Lung (tissue), 12 donors: ENCODE results near the gene ADAMTS9. TPM values are rescaled to one million over a fixed set of nuclear protein-coding genes. Genes with fewer than 3 reads are reported as not detected.
A peak's percentile ranks its signal among the peaks of the same experiment; 100 is the strongest.

Experiments used
- ATAC-seq: fragments of 200-7000 bp; cut with Tn5 transposase; one replicate; pipeline ENCODE4 v1.9.1; 2020; ENCODE audit warnings: moderate number of reproducible peaks; ENCODE audit not compliant: insufficient read depth, low FRiP score
- DNase-seq, 3 donors: peaks; one replicate each; pipeline ENCODE4 v3.0.0-alpha.2; 2013 to 2017
- H3K27ac ChIP-seq, 2 donors: one replicate each; pipeline ENCODE4 v1.5.1; 2013; ENCODE audit warnings: mild to moderate bottlenecking in 2 of 2, moderate library complexity in 2 of 2, control low read depth in 1 of 2, inconsistent platforms in 1 of 2, low read depth in 1 of 2, low read length in 1 of 2
- H3K27me3 ChIP-seq, 3 donors: one replicate each; pipeline ENCODE4 v1.5.1; 2013; ENCODE audit warnings: low read length in 2 of 3; ENCODE audit not compliant: control insufficient read depth in 3 of 3, insufficient read depth in 3 of 3
- H3K36me3 ChIP-seq, 4 donors: one replicate each; pipeline ENCODE4 v1.5.1; 2013; ENCODE audit warnings: low read length in 4 of 4, mild to moderate bottlenecking in 1 of 4, moderate library complexity in 1 of 4; ENCODE audit not compliant: control insufficient read depth in 4 of 4, insufficient read depth in 4 of 4
- H3K4me1 ChIP-seq, 5 donors: one replicate each; pipeline ENCODE4 v1.5.1; 2013; ENCODE audit warnings: low read length in 5 of 5, mild to moderate bottlenecking in 2 of 5, moderate library complexity in 1 of 5; ENCODE audit not compliant: control insufficient read depth in 5 of 5, insufficient read depth in 5 of 5
- H3K4me3 ChIP-seq: one replicate; pipeline ENCODE4 v1.5.1; 2013; ENCODE audit warnings: mild to moderate bottlenecking, control low read depth, moderate library complexity
- H3K9ac ChIP-seq, 2 donors: one replicate each; pipeline ENCODE4 v1.5.1; 2013; ENCODE audit warnings: low read length in 2 of 2, control low read depth in 1 of 2; ENCODE audit not compliant: insufficient read depth in 1 of 2
- H3K9me3 ChIP-seq, 4 donors: one replicate each; pipeline ENCODE4 v1.5.1; 2013; ENCODE audit warnings: low read length in 3 of 4, mild to moderate bottlenecking in 1 of 4, moderate library complexity in 1 of 4; ENCODE audit not compliant: control insufficient read depth in 4 of 4, insufficient read depth in 3 of 4
- CTCF ChIP-seq: IDR thresholded peaks from 2 replicates; pipeline ENCODE4 v1.5.1; 2012; ENCODE audit warnings: mild to moderate bottlenecking; ENCODE audit errors: control extremely low read depth, extremely low read depth
- WGBS, 2 donors: extraction: QIAGEN DNeasy Blood & Tissue Kit; methylation state at CpG; one replicate each; pipeline ENCODE4 v1.1.7; 2013; 5-methylcytosine and 5-hydroxymethylcytosine counted together
- polyA plus RNA-seq, 2 donors: library from polyadenylated mRNA; stranded (reverse); fragments of 200-250 nt; gene quantifications; one replicate each; pipeline ENCODE4 v1.2.1, GENCODE V29; 2013
- total RNA-seq, 2 donors: library from RNA; depleted of rRNA in 1 of 2; stranded (reverse); fragments of >200 nt in 1 of 2; gene quantifications; one replicate each; pipeline ENCODE4 v1.2.1, GENCODE V29; 2014 to 2021
- donor health status: control.
- donor health status: control.
- donor health status: Bipolar disorder and iron deficiency.
- donor health status: healthy.
- donor health status: DM: yes; HTN: yes; CAD: no.

Gene ADAMTS9
- total and polyA plus RNA-seq, 4 donors = 29.9 to 75.6 (median 42.9) TPM

- Histone ChIP-seq H3K36me3 (peaks cover 2 to 41% (median 18%) of the 10 kb centered on the region in 4 donors), H3K27me3 (no peaks in the 10 kb centered on the region), H3K9ac (no peak overlapping the region), H3K27ac (no peak overlapping the region), H3K4me1 (peaks cover 0 to 7% (median 0%) of the 10 kb centered on the region in 5 donors), H3K9me3 (peaks cover 0 to 2% (median 0%) of the 10 kb centered on the region in 4 donors), H3K4me3 (no peak overlapping the region)
- TF ChIP-seq CTCF = no peak
- DNase-seq = no peak
- WGBS, 2 donors = 74 to 83% methylated on average over 11 of the region's 11 CpGs
- ATAC-seq = no peak
Measured at GRCh38 chr3:64648927-64649906, 38.6 kb downstream of the ADAMTS9 start.

- 92 to 93% methylated on average over 7 of the region's 7 CpGs for WGBS, 2 donors
- Histone ChIP-seq H3K4me1 (peaks cover 0 to 7% (median 0%) of the 10 kb centered on the region in 5 donors), H3K27me3 (no peaks in the 10 kb centered on the region), H3K36me3 (peaks cover 4 to 35% (median 16%) of the 10 kb centered on the region in 4 donors), H3K4me3 (no peak overlapping the region), H3K27ac (no peak overlapping the region), H3K9me3 (peaks cover 0 to 2% (median 0%) of the 10 kb centered on the region in 4 donors), H3K9ac (no peak overlapping the region)
- ATAC-seq = no peak
- DNase-seq = no peak
- TF ChIP-seq CTCF = no peak
Measured at GRCh38 chr3:64647825-64648224, 40.0 kb downstream of the ADAMTS9 start.

GRCh38 chr3:64645243-64645642 lies 42.6 kb downstream of the ADAMTS9 start:
- ATAC-seq (no peak), DNase-seq (no peak)
- Histone ChIP-seq H3K4me3 (no peak overlapping the region), H3K9me3 (peaks cover 0 to 2% (median 0%) of the 10 kb centered on the region in 4 donors), H3K27ac (peak overlapping the region in 1 of 2 donors; percentile 16), H3K9ac (no peak overlapping the region), H3K4me1 (no peaks in the 10 kb centered on the region), H3K27me3 (no peaks in the 10 kb centered on the region), H3K36me3 (peaks cover 11 to 39% (median 16%) of the 10 kb centered on the region in 4 donors)
- no peak for TF ChIP-seq CTCF
